ENCODE data around the gene CCNK.

The CCNK gene

GRCh38 chr14:99516156-99516870 lies 35.1 kb downstream of the CCNK start:
- in situ Hi-C loops (cut with HindIII; ENCODE audit: low sequenced_read_pairs) = no loop called here
- no peak for DNase-seq (ENCODE audit: low read depth, low spot score)
- TF ChIP-seq CTCF (IDR thresholded peaks at IDR 0.05; ENCODE audit: low read depth, low read length) = no peak
- no peak overlapping the region for H3K4me3 ChIP-seq (ENCODE audit: low read depth, low read length)

GRCh38 chr14:99516871-99517642 lies 35.8 kb downstream of the CCNK start:
- no peak overlapping the region for H3K4me3 ChIP-seq (ENCODE audit: low read depth, low read length)
- no peak for DNase-seq (ENCODE audit: low read depth, low spot score)
- TF ChIP-seq CTCF (IDR thresholded peaks at IDR 0.05; ENCODE audit: low read depth, low read length) = no peak
- in situ Hi-C loops (cut with HindIII; ENCODE audit: low sequenced_read_pairs) = no loop called here

- no peak overlapping the region for H3K4me3 ChIP-seq (ENCODE audit: low read depth, low read length)
- in situ Hi-C loops (cut with HindIII; ENCODE audit: low sequenced_read_pairs) = no loop called here
- TF ChIP-seq CTCF (IDR thresholded peaks at IDR 0.05; ENCODE audit: low read depth, low read length) = no peak
- DNase-seq (ENCODE audit: low read depth, low spot score) = no peak
Observed at GRCh38 chr14:99517643-99518381, 36.6 kb downstream of the CCNK start.

- peak; percentile 30 for DNase-seq (ENCODE audit: low read depth, low spot score)
- in situ Hi-C loops (cut with HindIII; ENCODE audit: low sequenced_read_pairs) = no loop called here
- H3K4me3 ChIP-seq (ENCODE audit: low read depth, low read length) = no peak overlapping the region
- TF ChIP-seq CTCF (IDR thresholded peaks at IDR 0.05; ENCODE audit: low read depth, low read length) = peak; percentile 98
Observed at GRCh38 chr14:99518441-99519346, 37.5 kb downstream of the CCNK start.

GRCh38 chr14:99519347-99519881 lies 38.2 kb downstream of the CCNK start:
- no peak for DNase-seq (ENCODE audit: low read depth, low spot score)
- in situ Hi-C loops (cut with HindIII; ENCODE audit: low sequenced_read_pairs) = no loop called here
- TF ChIP-seq CTCF (IDR thresholded peaks at IDR 0.05; ENCODE audit: low read depth, low read length) = no peak

More at GRCh38 chr14:99519347-99519881, 38.2 kb downstream of the CCNK start:
- no peak overlapping the region for H3K4me3 ChIP-seq (ENCODE audit: low read depth, low read length)

Measured in astrocyte of the spinal cord (primary cell).